ENCODE measurements around the gene POU6F2. TPM values are rescaled to one million over a fixed set of nuclear protein-coding genes. Genes with fewer than 3 reads are reported as not detected.

The POU6F2 gene
- total RNA-seq, 1 experiment from 2014 or later, result 0.27 TPM

GRCh38 chr7:39280337-39280736, 302.6 kb downstream of the POU6F2 start (continued):
- TF ChIP-seq REST (IDR thresholded peaks at IDR 0.05; ENCODE audit: low read depth) (no peak), CBX3 (IDR thresholded peaks at IDR 0.05; ENCODE audit: low read depth) (no peak), ZBTB33 (IDR thresholded peaks at IDR 0.05; ENCODE audit: extremely low read depth, insufficient replicate concordance, low read length) (no peak), RAD21 (IDR thresholded peaks at IDR 0.05; ENCODE audit: low read depth) (no peak)

- RAD21 ChIA-PET (ENCODE audit: low non-redundant PET in 1 of 2, low total read pairs in 2 of 2, uncharacterized antibody in 2 of 2, unreplicated experiment in 2 of 2), result no interaction called here
- DNase-seq (ENCODE audit: low read depth, low spot score), result no peak
- peaks cover 34% of the 10 kb centered on the region for H3K27me3 ChIP-seq (ENCODE audit: insufficient read depth, low read length)
- TF ChIP-seq EZH2phosphoT487 (IDR thresholded peaks at IDR 0.05; ENCODE audit: borderline replicate concordance) (no peak), CEBPB (IDR thresholded peaks at IDR 0.05; ENCODE audit: low read depth) (no peak), CBX3 (IDR thresholded peaks at IDR 0.05; ENCODE audit: low read depth) (no peak), CTCF (IDR thresholded peaks at IDR 0.05 in 2 of 3, conservative IDR thresholded peaks at IDR 0.05 in 1 of 3; ENCODE audit: borderline replicate concordance in 1 of 3, insufficient read depth in 1 of 3, low read depth in 2 of 3, low read length in 2 of 3) (no peak), SRF (IDR thresholded peaks at IDR 0.05; ENCODE audit: low read depth) (no peak)
- intact Hi-C loops (cut with micrococcal nuclease), result no loop called here
- H2AFZ ChIP-seq (ENCODE audit: low read depth, low read length, poor library complexity, severe bottlenecking), result no peak overlapping the region
- no peaks in the 10 kb centered on the region for H3K4me1 ChIP-seq (ENCODE audit: control insufficient read depth in 1 of 2, insufficient read depth in 2 of 2, low read length in 2 of 2)
- CTCF ChIA-PET, result no interaction called here
- no peak overlapping the region for H3K4me2 ChIP-seq (ENCODE audit: low read length)
- no peak overlapping the region for H3K9ac ChIP-seq (ENCODE audit: low read length)
- no peaks in the 10 kb centered on the region for H3K79me2 ChIP-seq (ENCODE audit: insufficient read depth, low read length)
- H3K9me3 ChIP-seq (ENCODE audit: control insufficient read depth in 1 of 2, insufficient read depth in 1 of 2, low read depth in 1 of 2, low read length in 2 of 2), result no peaks in the 10 kb centered on the region
- no peak overlapping the region for H3K4me3 ChIP-seq (replicated peaks in 1 of 2; ENCODE audit: low read depth in 1 of 2, low read length in 2 of 2)
- ATAC-seq, result no peak
- H3K27ac ChIP-seq (ENCODE audit: low read depth, low read length), result no peak overlapping the region
- POLR2A ChIA-PET, result no interaction called here
- BruUV-seq (replicated peaks), result no TSS peak
- no peaks in the 10 kb centered on the region for H3K36me3 ChIP-seq (ENCODE audit: control insufficient read depth in 1 of 2, insufficient read depth in 2 of 2, low read length in 2 of 2)
- no peaks in the 10 kb centered on the region for H3K9me2 ChIP-seq (ENCODE audit: insufficient read depth)
- no peaks in the 10 kb centered on the region for H4K20me1 ChIP-seq (ENCODE audit: insufficient read depth)
These were observed 307.5 kb downstream of the POU6F2 start for GRCh38 chr7:39285256-39285655.
